Thyroid gland (tissue), 4 donors: ENCODE measurements around the gene DSC2.

Source experiments
- POLR2A ChIP-seq, 2 donors: fragments of 450-650 bp; IDR thresholded peaks; one replicate each; pipeline ENCODE4 v1.6.1; 2017; ENCODE audit warnings: antibody characterized with exemption in 2 of 2, mild to moderate bottlenecking in 2 of 2, moderate library complexity in 1 of 2
- TF ChIP-seq, protein P1 (sequence below), 6 experiments: fragments of 200-600 bp in 3 of 6; fragments of 450-650 bp in 3 of 6; sonication (generic) in 3 of 6; IDR thresholded peaks; one replicate each; pipeline ENCODE4 v1.5.1; 2016 to 2019; ENCODE audit warnings: antibody characterized with exemption in 6 of 6, mild to moderate bottlenecking in 2 of 6, inconsistent platforms in 1 of 6, moderate library complexity in 1 of 6

DNA sequence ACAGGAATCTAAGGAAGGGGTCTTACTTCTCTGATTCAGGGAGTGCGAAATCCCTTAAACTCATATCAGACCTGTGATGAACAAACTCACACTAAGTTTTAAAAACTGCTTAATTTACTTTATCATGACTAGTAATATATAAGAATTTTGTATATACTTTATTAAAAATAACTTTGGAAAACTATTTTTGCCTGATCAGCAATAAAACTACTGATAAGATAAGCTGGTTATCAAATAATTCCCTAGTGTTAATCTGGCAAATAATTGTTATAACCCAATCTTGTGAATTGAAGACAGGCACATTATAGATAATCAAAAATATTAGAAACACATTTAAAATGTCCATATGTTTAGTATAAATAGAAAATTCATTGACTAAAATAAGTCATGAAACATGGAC, 36.0 kb downstream of the DSC2 start:
- TF ChIP-seq POLR2A (IDR thresholded peaks at IDR 0.05) = no peak
- TF ChIP-seq, protein P1, sequence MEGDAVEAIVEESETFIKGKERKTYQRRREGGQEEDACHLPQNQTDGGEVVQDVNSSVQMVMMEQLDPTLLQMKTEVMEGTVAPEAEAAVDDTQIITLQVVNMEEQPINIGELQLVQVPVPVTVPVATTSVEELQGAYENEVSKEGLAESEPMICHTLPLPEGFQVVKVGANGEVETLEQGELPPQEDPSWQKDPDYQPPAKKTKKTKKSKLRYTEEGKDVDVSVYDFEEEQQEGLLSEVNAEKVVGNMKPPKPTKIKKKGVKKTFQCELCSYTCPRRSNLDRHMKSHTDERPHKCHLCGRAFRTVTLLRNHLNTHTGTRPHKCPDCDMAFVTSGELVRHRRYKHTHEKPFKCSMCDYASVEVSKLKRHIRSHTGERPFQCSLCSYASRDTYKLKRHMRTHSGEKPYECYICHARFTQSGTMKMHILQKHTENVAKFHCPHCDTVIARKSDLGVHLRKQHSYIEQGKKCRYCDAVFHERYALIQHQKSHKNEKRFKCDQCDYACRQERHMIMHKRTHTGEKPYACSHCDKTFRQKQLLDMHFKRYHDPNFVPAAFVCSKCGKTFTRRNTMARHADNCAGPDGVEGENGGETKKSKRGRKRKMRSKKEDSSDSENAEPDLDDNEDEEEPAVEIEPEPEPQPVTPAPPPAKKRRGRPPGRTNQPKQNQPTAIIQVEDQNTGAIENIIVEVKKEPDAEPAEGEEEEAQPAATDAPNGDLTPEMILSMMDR (IDR thresholded peaks at IDR 0.05) = no peak
